ENCODE measurements around the gene NCSTN. TPM values are rescaled to one million over a fixed set of nuclear protein-coding genes. Genes with fewer than 3 reads are reported as not detected.
"Not testable (repeated sequence)": the region's sequence is repeated elsewhere in the genome, so short reads cannot be mapped to it uniquely, and the experiment has no call there.

Gene NCSTN
- total RNA-seq, 1 experiment from 2014 or later = 30.9 TPM

DNA sequence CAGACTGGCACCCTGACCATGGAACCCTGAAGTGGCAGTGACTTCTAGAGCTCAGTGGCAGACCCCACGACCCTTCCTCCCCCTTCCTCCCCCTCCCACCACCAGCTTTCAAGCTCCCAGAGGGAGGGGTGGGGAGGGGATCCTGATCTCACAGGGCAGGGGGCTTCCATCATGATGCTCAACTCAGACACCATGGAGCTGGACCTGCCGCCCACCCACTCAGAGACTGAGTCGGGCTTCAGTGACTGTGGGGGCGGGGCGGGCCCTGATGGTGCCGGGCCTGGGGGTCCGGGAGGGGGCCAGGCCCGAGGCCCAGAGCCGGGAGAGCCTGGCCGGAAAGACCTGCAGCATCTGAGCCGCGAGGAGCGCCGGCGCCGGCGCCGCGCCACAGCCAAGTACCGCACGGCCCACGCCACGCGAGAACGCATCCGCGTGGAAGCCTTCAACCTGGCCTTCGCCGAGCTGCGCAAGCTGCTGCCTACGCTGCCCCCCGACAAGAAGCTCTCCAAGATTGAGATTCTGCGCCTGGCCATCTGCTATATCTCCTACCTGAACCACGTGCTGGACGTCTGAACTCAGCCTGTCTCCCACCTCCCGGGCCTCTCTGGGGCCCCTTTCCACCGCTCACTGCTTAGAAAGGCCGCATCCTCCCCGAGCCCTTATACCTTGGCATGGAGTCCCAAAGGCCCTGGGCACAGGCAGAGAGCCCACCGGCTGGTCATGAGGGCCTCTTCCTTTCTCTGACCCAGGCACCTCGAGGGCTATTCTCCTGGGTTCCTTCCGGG lies 27.6 kb downstream of the NCSTN start:
- no peak for DNase-seq (ENCODE audit: low spot score)

DNA sequence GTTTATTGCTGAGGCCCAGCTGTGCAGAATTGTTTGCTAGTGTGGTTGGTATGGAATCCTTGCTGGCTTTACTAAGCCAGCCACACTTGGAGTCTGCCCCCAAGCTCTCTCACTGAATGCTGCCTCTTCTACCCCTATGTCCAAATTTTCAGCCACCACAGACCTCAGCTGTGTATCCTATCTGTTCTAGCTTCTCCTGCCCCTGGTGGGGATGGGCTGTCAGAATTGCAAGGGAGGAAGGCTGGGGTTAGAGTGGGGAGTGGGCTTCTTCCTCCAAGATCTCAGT lies 28.1 kb downstream of the NCSTN start:
- no peak for DNase-seq (ENCODE audit: low spot score)

- DNase-seq (ENCODE audit: low spot score) = no peak
Measured at GRCh38 chr1:160371756-160372155, 28.6 kb downstream of the NCSTN start.

DNA sequence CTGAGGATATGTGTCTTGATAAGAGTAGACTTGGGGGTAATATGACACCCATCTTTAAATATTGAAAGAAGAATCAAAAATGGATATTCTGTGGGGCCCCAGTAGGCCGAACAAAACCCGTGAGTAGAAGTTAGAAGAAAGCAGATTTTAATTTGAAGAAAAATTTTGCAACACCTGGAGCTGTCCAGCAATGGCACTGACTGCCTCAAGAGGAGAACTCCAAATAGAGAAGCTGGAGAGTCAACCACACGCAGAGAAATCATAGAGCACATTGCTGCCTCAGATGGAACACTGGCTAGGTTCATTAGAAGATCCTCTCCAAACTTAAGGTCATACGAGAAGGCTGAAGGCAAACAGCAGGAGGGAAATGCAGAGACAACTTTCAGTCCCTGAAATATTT lies 30.5 kb downstream of the NCSTN start:
- DNase-seq (ENCODE audit: low spot score) = no peak

GRCh38 chr1:160374306-160375110 lies 31.3 kb downstream of the NCSTN start:
- DNase-seq (ENCODE audit: low spot score) = no peak

DNA sequence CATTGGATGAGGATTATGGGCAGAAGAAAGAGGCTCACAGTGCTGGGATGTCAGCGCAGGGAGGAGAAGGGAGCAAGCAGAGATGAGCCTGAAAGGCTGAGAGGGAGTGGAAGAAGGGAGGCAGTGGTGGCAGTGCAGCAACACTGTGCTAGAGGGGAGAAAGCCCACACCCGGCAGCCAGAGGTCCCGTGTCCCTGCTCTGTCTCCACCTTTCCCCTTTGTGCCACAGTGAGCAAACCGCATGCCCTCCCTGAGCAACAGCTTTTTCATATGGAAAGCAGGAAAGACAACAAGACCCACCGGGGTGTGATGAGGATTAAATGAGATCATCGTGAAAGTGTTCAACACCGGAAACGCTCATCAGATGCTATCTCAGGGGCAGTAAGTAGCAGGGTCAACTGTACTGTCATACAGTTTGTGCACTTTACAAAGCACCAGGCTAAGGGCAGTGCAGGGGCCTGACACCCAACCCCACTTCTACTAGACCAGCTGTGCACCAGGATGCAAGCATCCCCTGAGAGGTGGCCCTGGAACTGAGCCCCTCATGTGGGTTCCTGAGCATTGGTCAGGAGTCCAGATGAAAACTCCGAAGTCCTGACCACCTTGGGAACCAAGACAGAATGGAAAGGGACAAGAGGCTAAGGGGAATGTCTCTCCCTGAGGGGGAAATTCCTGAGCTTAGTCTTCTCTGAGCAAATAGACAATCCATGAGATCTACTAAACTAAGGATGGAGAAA lies 32.8 kb downstream of the NCSTN start:
- DNase-seq (ENCODE audit: low spot score) = peak; percentile 28

DNA sequence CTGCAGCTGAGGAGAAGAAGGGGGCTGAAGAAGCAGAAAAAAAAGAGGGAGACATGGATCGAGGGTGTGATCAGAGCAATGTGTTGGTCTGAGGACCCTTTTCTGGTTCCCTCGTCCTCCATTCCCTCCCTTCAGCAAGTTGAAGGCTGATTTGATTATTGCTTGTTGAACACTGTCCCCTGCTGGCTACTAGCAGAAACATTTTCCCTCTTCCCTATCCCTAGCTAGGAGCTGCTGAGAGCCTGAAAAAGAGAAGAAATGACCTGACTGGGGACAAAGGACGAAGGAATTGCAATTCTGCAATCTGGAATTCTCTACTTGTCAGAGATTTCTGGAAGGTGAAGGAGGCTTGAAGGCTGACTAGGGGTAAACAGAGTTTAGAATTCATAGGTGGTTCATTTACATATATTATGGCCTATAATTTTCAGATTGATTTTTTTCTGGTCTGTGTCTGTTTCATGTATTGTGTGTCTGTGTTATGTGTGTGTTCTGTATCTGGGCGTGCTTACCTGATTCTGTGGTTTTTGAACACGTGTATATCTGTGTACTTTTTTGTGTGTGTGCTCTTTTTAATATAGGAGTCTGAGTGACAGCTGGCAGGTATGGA lies 33.4 kb downstream of the NCSTN start:
- DNase-seq (ENCODE audit: low spot score) = peak; percentile 59

- DNase-seq (ENCODE audit: low spot score) = no peak
Measured at GRCh38 chr1:160377585-160378206, 34.5 kb downstream of the NCSTN start.

- DNase-seq (ENCODE audit: low spot score) = not testable (repeated sequence)
Measured at GRCh38 chr1:160384812-160385211, 41.6 kb downstream of the NCSTN start.

GRCh38 chr1:160388406-160388805 lies 45.2 kb downstream of the NCSTN start:
- DNase-seq (ENCODE audit: low spot score) = not testable (repeated sequence)

GRCh38 chr1:160394673-160395072 lies 51.5 kb downstream of the NCSTN start:
- DNase-seq (ENCODE audit: low spot score) = no peak

- DNase-seq (ENCODE audit: low spot score) = no peak
Measured at GRCh38 chr1:160397651-160398050, 54.5 kb downstream of the NCSTN start.

DNA sequence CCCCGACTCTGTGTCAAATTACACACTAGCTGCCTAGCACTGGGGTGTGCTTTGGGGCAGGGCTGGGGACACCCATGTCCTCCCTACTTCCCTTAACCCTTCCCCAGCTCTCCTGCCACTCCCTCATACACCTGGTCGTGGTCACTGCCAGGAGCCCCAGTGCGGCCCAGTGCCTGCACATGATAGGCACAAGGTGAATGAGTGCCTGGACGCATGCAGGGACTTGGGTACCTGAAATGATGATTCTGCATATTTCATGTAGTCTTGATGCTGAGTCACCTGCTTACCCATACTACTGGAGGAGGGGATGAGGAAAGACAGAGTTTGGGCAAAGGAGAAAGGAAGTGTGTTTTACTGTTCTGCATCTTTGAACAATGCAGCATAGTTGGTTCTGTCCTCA lies 55.6 kb downstream of the NCSTN start:
- no peak for DNase-seq (ENCODE audit: low spot score)

DNA sequence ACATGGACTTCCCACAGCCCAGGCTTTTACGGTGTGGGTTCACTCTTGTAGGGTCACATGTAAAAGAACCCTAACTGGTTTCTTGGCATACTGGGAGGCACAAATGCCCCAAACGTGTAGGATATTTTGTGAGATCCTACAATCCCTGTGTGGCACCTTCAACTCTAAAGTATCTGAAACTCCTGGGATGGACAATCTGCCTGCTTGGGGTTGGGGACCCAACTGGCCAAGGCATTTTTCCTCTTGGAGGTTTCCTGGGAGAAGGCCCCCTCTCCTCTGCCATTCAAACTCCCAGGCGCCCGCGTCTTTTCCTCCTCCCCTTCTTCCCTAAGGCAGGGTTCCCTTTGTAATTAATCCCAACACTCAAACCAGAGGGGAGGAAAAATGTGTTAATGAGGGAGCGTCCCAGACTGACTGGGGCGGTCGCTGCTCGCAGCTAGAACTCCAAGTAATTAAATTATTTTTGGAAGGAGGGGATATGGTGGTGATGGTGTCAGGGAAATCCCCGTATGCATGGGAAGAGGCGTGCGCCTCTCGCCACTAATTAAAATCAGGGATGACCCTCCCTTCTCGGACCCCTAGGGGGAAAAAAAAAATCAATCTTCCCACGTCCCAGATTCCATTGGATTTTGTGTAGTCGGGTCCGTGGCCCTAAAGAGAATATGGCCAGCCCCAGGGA lies 56.5 kb downstream of the NCSTN start:
- no peak for DNase-seq (ENCODE audit: low spot score)

DNA sequence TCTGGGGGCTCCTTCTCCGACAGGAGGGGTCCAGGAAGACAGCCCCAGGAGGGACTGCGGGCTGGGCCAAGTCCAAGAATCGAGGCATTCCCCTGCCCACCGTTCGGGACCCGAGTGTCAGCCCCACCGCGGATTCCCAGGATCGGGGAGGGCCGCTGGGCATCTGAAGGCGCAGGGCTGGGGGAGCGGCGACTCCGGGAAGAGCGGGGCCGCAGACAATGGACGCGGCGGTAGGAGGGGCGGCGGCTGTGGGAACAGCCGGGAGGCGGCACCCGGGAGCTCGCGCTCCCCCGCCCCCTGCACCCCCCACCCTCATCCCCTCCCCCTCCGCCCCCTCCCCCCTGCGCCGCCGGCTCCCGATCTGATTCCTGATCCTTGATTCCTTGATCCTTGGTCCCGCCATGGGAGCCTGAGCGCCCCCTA lies 57.1 kb downstream of the NCSTN start, which contains the start of gene VANGL2:
VANGL2 (plus strand) TSS at position 342 of the 423 bp plus-strand sequence. CDS start 15,274 bp downstream, outside the sequence.
- peak; percentile 29 for DNase-seq (ENCODE audit: low spot score)

GRCh38 chr1:160400646-160401486 lies 57.7 kb downstream of the NCSTN start:
- DNase-seq (ENCODE audit: low spot score) = no peak

GRCh38 chr1:160401487-160401805 lies 58.3 kb downstream of the NCSTN start:
- DNase-seq (ENCODE audit: low spot score) = no peak

GRCh38 chr1:160402001-160402795 lies 59.0 kb downstream of the NCSTN start:
- DNase-seq (ENCODE audit: low spot score) = no peak

GRCh38 chr1:160403244-160403643 lies 60.1 kb downstream of the NCSTN start:
- DNase-seq (ENCODE audit: low spot score) = no peak
